Neural crest cell (in vitro differentiated cells): ENCODE results near the gene NPSR1. TPM values are rescaled to one million over a fixed set of nuclear protein-coding genes. Genes with fewer than 3 reads are reported as not detected.

Source experiments
- DNase-seq: peaks from one replicate; pipeline ENCODE4 v3.0.0; 2021; ENCODE audit warnings: low read depth, mixed read lengths, low spot score
- H3K27ac Mint-ChIP-seq: one replicate; pipeline ENCODE4 v1.8.0; 2021; ENCODE audit warnings: mild to moderate bottlenecking, mixed read lengths; ENCODE audit not compliant: unreplicated experiment
- H3K27me3 Mint-ChIP-seq: 2 replicates; pipeline ENCODE4 v1.8.0; 2021; ENCODE audit warnings: low read depth, mild to moderate bottlenecking, mixed read lengths
- H3K36me3 Mint-ChIP-seq: 2 replicates; pipeline ENCODE4 v1.8.0; 2021; ENCODE audit warnings: low read depth, mild to moderate bottlenecking, mixed read lengths
- H3K4me1 Mint-ChIP-seq: 2 replicates; pipeline ENCODE4 v1.8.0; 2021; ENCODE audit warnings: mixed read lengths
- H3K4me3 Mint-ChIP-seq: one replicate; pipeline ENCODE4 v1.8.0; 2021; ENCODE audit warnings: mild to moderate bottlenecking, mixed read lengths
- H3K9me3 Mint-ChIP-seq: 2 replicates; pipeline ENCODE4 v1.8.0; 2021; ENCODE audit warnings: mixed read lengths
- CTCF ChIP-seq: fragments of 200-600 bp; sonication (generic); conservative IDR thresholded peaks from 2 replicates; pipeline ENCODE4 v1.5.0; 2021; ENCODE audit warnings: antibody characterized with exemption, mild to moderate bottlenecking
- total RNA-seq: library from RNA; stranded (reverse); gene quantifications from 2 replicates; pipeline ENCODE4 v1.2.1, GENCODE V29; 2021

Gene NPSR1
- total RNA-seq, 1 donor from 2014 or later, result not detected

GRCh38 chr7:34895202-34895601 is 237.2 kb downstream of the NPSR1 start:
- peaks cover 27% of the 10 kb centered on the region for H3K9me3 Mint-ChIP-seq
- H3K4me1 Mint-ChIP-seq, result peaks cover 3% of the 10 kb centered on the region
- no peak overlapping the region for H3K4me3 Mint-ChIP-seq
- H3K36me3 Mint-ChIP-seq, result peaks cover 6% of the 10 kb centered on the region
- DNase-seq, result no peak
- no peak for TF ChIP-seq CTCF
- no peak overlapping the region for H3K27ac Mint-ChIP-seq
- no peaks in the 10 kb centered on the region for H3K27me3 Mint-ChIP-seq
